Chondrocyte (in vitro differentiated cells): ENCODE measurements around the gene LAMB3. TPM values are rescaled to one million over a fixed set of nuclear protein-coding genes. Genes with fewer than 3 reads are reported as not detected.

Source experiments
- DNase-seq: peaks from one replicate; pipeline ENCODE4 v3.0.0; 2021; ENCODE audit warnings: mixed read lengths, low spot score
- H3K27ac Mint-ChIP-seq: one replicate; pipeline ENCODE4 v1.8.0; 2021; ENCODE audit warnings: mild to moderate bottlenecking, moderate library complexity, mixed read lengths; ENCODE audit not compliant: unreplicated experiment
- H3K27me3 Mint-ChIP-seq: 2 replicates; pipeline ENCODE4 v1.8.0; 2021; ENCODE audit warnings: low read depth, mixed read lengths
- H3K36me3 Mint-ChIP-seq: 2 replicates; pipeline ENCODE4 v1.8.0; 2021; ENCODE audit warnings: low read depth, mixed read lengths
- H3K4me1 Mint-ChIP-seq: 2 replicates; pipeline ENCODE4 v1.8.0; 2021; ENCODE audit warnings: low read depth, mild to moderate bottlenecking, mixed read lengths
- H3K4me3 Mint-ChIP-seq: one replicate; pipeline ENCODE4 v1.8.0; 2021; ENCODE audit warnings: mild to moderate bottlenecking, moderate library complexity, mixed read lengths; ENCODE audit not compliant: unreplicated experiment
- H3K9me3 Mint-ChIP-seq: 2 replicates; pipeline ENCODE4 v1.8.0; 2021; ENCODE audit warnings: low read depth, mixed read lengths
- CTCF ChIP-seq: fragments of 200-600 bp; sonication (generic); IDR thresholded peaks from 2 replicates; pipeline ENCODE4 v1.5.0; 2021; ENCODE audit warnings: antibody characterized with exemption, mild to moderate bottlenecking, moderate library complexity
- total RNA-seq: library from RNA; stranded (reverse); gene quantifications from 3 replicates; pipeline ENCODE4 v1.2.1, GENCODE V29; 2021

LAMB3 gene
- total RNA-seq, 1 donor from 2014 or later = 6.3 TPM

GRCh38 chr1:209611771-209612570 is 40.3 kb downstream of the LAMB3 start:
- no peaks in the 10 kb centered on the region for H3K4me1 Mint-ChIP-seq
- H3K27ac Mint-ChIP-seq = no peak overlapping the region
- H3K36me3 Mint-ChIP-seq = peaks cover 3% of the 10 kb centered on the region
- DNase-seq = no peak
- H3K4me3 Mint-ChIP-seq = no peak overlapping the region
- peaks cover 12% of the 10 kb centered on the region for H3K27me3 Mint-ChIP-seq
- no peaks in the 10 kb centered on the region for H3K9me3 Mint-ChIP-seq
- TF ChIP-seq CTCF = no peak

- no peak for TF ChIP-seq CTCF
- H3K4me3 Mint-ChIP-seq = no peak overlapping the region
- H3K9me3 Mint-ChIP-seq = no peaks in the 10 kb centered on the region
- no peak for DNase-seq
- no peaks in the 10 kb centered on the region for H3K4me1 Mint-ChIP-seq
- peaks cover 12% of the 10 kb centered on the region for H3K27me3 Mint-ChIP-seq
- no peak overlapping the region for H3K27ac Mint-ChIP-seq
- no peaks in the 10 kb centered on the region for H3K36me3 Mint-ChIP-seq
Observed at GRCh38 chr1:209610631-209610905, 41.7 kb downstream of the LAMB3 start.

- Mint-ChIP-seq H3K4me1 (no peaks in the 10 kb centered on the region), H3K36me3 (no peaks in the 10 kb centered on the region), H3K27ac (no peak overlapping the region), H3K9me3 (no peaks in the 10 kb centered on the region), H3K27me3 (peaks cover 14% of the 10 kb centered on the region), H3K4me3 (no peak overlapping the region)
- no peak for TF ChIP-seq CTCF
- no peak for DNase-seq
Observed at GRCh38 chr1:209609791-209610630, 42.2 kb downstream of the LAMB3 start.

GRCh38 chr1:209609041-209609790 is 43.0 kb downstream of the LAMB3 start:
- TF ChIP-seq CTCF = no peak
- no peaks in the 10 kb centered on the region for H3K9me3 Mint-ChIP-seq
- H3K27me3 Mint-ChIP-seq = peaks cover 16% of the 10 kb centered on the region
- H3K27ac Mint-ChIP-seq = no peak overlapping the region
- H3K4me1 Mint-ChIP-seq = no peaks in the 10 kb centered on the region
- H3K36me3 Mint-ChIP-seq = no peaks in the 10 kb centered on the region
- H3K4me3 Mint-ChIP-seq = no peak overlapping the region
- no peak for DNase-seq

GRCh38 chr1:209607795-209608178 is 44.4 kb downstream of the LAMB3 start:
- Mint-ChIP-seq H3K27me3 (peaks cover 14% of the 10 kb centered on the region), H3K27ac (no peak overlapping the region), H3K4me3 (no peak overlapping the region), H3K4me1 (no peaks in the 10 kb centered on the region), H3K9me3 (no peaks in the 10 kb centered on the region), H3K36me3 (no peaks in the 10 kb centered on the region)
- no peak for TF ChIP-seq CTCF
- DNase-seq = no peak
